ENCODE measurements around the gene ASTE1. TPM values are rescaled to one million over a fixed set of nuclear protein-coding genes. Genes with fewer than 3 reads are reported as not detected.
"Not testable (repeated sequence)": the region's sequence is repeated elsewhere in the genome, so short reads cannot be mapped to it uniquely, and the experiment has no call there.

The ASTE1 gene
- total RNA-seq, 3 donors from 2014 or later, result 6.2 to 10.5 (median 8.0) TPM

DNA sequence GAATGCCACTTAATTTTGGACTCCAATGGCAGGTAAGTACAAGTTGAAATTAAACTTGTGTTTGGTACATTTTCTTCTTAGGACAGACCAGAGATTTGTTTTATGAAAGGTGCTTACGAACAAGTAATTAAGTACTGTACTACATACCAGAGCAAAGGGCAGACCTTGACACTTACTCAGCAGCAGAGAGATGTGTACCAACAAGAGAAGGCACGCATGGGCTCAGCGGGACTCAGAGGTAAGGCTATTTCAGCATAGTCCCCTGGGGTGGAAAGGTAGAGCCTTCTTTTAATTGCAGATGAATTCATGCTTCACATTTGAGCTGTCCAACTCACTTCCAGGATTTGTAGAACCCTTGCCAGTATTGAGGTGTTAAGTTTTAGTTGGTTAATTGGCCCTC is 51.4 kb downstream of the ASTE1 start:
- intact Hi-C loops (cut with DNase I; ENCODE audit: low total_unique reads), result loop anchor here (2.0 kb wide), 1 partner anchor 28 kb away; no protein-coding TSS in a partner anchor
- no peaks in the 10 kb centered on the region for H3K36me3 ChIP-seq
- DNase-seq (ENCODE audit: low spot score in 2 of 2), result no peak
- H3K4me3 ChIP-seq, result no peak overlapping the region
- no peaks in the 10 kb centered on the region for H3K9me3 ChIP-seq
- no peak overlapping the region for H3K27ac ChIP-seq
- no peaks in the 10 kb centered on the region for H3K4me1 ChIP-seq
- TF ChIP-seq POLR2AphosphoS5 (IDR thresholded peaks at IDR 0.05) (no peak), POLR2A (IDR thresholded peaks at IDR 0.05) (no peak)
- TF ChIP-seq, protein P1, sequence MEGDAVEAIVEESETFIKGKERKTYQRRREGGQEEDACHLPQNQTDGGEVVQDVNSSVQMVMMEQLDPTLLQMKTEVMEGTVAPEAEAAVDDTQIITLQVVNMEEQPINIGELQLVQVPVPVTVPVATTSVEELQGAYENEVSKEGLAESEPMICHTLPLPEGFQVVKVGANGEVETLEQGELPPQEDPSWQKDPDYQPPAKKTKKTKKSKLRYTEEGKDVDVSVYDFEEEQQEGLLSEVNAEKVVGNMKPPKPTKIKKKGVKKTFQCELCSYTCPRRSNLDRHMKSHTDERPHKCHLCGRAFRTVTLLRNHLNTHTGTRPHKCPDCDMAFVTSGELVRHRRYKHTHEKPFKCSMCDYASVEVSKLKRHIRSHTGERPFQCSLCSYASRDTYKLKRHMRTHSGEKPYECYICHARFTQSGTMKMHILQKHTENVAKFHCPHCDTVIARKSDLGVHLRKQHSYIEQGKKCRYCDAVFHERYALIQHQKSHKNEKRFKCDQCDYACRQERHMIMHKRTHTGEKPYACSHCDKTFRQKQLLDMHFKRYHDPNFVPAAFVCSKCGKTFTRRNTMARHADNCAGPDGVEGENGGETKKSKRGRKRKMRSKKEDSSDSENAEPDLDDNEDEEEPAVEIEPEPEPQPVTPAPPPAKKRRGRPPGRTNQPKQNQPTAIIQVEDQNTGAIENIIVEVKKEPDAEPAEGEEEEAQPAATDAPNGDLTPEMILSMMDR (IDR thresholded peaks at IDR 0.05), result no peak
- no peaks in the 10 kb centered on the region for H3K27me3 ChIP-seq

DNA sequence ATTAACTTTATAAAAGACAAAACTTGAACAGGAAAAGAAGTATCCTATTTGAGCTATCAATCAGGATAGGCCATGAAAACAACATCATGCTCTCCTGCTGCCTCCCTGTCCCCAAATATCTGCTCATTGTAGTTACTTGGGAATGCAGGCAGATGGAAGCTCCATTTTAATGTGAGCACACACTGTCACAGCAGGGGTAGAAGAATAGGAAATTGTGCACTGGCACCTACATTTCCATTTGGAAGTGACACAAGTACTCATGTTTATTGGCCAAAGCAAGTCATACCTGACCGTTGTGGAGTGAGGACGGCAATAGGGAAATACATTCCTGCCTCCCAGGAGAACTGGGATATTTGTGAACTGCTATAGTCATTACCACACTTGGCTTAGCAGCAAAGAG is 52.4 kb downstream of the ASTE1 start:
- no peaks in the 10 kb centered on the region for H3K4me1 ChIP-seq
- intact Hi-C loops (cut with DNase I; ENCODE audit: low total_unique reads), result loop anchor here (2.0 kb wide), 1 partner anchor 27 kb away; no protein-coding TSS in a partner anchor
- H3K27ac ChIP-seq, result no peak overlapping the region
- H3K36me3 ChIP-seq, result no peaks in the 10 kb centered on the region
- no peaks in the 10 kb centered on the region for H3K9me3 ChIP-seq
- H3K4me3 ChIP-seq, result no peak overlapping the region
- H3K27me3 ChIP-seq, result no peaks in the 10 kb centered on the region
- TF ChIP-seq POLR2AphosphoS5 (IDR thresholded peaks at IDR 0.05), result no peak
- TF ChIP-seq, protein P1 (IDR thresholded peaks at IDR 0.05), result no peak
- no peak for TF ChIP-seq POLR2A (IDR thresholded peaks at IDR 0.05)
- no peak for DNase-seq (ENCODE audit: low spot score in 2 of 2)

DNA sequence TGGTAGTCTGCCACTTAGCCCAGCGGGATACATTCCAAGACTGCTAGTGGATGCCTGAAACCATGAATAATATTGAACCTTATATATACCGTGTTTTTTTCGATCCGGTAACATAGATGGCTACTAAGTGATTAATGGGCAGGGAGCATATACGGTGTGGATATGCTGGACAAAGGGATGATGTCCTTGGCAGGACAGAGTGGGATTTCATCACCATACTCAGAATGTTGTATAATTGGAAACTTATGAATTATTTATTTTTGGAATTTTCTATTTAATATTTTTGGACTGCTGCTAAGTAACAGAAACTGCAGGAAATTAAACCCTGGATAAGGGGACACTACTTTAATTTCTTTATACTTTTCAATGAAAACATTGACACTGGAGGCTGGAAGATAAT is 53.2 kb downstream of the ASTE1 start:
- intact Hi-C loops (cut with DNase I; ENCODE audit: low total_unique reads), result no loop called here
- no peaks in the 10 kb centered on the region for H3K36me3 ChIP-seq

DNA sequence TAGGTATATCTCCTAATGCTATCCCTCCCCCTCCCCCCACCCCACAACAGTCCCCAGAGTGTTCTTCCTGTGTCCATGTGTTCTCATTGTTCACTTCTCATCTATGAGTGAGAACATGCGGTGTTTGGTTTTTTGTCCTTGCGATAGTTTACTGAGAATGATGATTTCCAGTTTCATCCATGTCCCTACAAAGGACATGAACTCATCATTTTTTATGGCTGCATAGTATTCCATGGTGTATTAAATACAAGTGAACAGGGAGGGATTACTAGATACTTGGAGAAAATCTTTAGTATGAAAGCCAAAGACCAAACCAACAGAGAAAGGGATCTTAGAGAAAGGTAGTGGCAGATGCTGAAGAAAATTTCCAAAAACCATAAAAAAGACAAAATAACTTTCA is 54.0 kb downstream of the ASTE1 start:
- intact Hi-C loops (cut with DNase I; ENCODE audit: low total_unique reads); H3K27ac ChIP-seq; H3K4me1 ChIP-seq; H3K27me3 ChIP-seq; H3K9me3 ChIP-seq; DNase-seq (ENCODE audit: low spot score in 2 of 2); H3K4me3 ChIP-seq; H3K36me3 ChIP-seq: not testable (repeated sequence)

More for the DNA sequence above, 53.2 kb downstream of the ASTE1 start:
- no peaks in the 10 kb centered on the region for H3K4me1 ChIP-seq
- no peak for DNase-seq (ENCODE audit: low spot score in 2 of 2)
- no peak for TF ChIP-seq POLR2AphosphoS5 (IDR thresholded peaks at IDR 0.05)
- no peak for TF ChIP-seq POLR2A (IDR thresholded peaks at IDR 0.05)
- TF ChIP-seq, protein P1 (IDR thresholded peaks at IDR 0.05), result no peak
- no peaks in the 10 kb centered on the region for H3K27me3 ChIP-seq
- no peaks in the 10 kb centered on the region for H3K9me3 ChIP-seq
- no peak overlapping the region for H3K27ac ChIP-seq
- H3K4me3 ChIP-seq, result no peak overlapping the region

DNA sequence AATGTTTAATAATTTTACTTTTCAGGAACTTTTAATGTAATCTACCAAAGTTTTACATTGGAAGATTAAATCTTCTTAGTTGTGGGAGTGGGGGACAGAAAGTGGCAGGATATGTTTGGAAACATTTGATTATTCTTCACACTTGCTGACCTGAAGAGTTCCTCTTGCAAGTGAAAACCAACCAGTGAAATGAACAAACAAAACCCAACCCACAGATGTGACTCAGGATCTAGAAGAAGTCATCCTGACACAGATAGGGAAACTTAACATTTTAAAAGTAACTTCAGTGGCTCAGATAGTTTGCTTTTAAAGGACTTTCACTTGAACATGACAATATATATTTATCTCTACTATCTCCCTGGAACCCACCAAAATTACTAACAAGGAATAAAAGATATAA is 55.4 kb downstream of the ASTE1 start:
- TF ChIP-seq POLR2AphosphoS5 (IDR thresholded peaks at IDR 0.05), result no peak
- TF ChIP-seq, protein P1 (IDR thresholded peaks at IDR 0.05), result no peak
- TF ChIP-seq POLR2A (IDR thresholded peaks at IDR 0.05), result no peak
- H3K27me3 ChIP-seq, result no peaks in the 10 kb centered on the region
- no peaks in the 10 kb centered on the region for H3K36me3 ChIP-seq
- no peaks in the 10 kb centered on the region for H3K9me3 ChIP-seq
- intact Hi-C loops (cut with DNase I; ENCODE audit: low total_unique reads), result no loop called here
- no peaks in the 10 kb centered on the region for H3K4me1 ChIP-seq
- H3K4me3 ChIP-seq, result no peak overlapping the region
- no peak for DNase-seq (ENCODE audit: low spot score in 2 of 2)
- H3K27ac ChIP-seq, result no peak overlapping the region

DNA sequence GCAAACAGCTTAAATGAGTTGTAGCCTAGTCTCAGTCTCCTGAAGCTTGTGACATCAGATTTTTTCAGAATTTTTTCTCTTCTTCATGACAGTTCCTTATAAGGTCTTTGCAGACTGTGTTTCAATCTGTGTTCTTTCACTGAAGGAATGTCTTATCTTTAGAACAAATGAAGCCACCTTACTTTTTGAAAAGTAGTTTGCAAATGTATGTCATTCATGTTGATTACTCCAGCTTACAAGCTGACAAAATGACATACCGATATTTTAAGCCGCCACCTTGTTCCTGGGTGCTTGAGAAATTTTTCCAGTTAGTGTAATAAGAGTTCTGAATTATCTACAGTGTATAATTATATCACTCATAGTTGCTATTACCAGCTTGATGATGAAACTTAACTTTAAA is 57.0 kb downstream of the ASTE1 start:
- intact Hi-C loops (cut with DNase I; ENCODE audit: low total_unique reads), result no loop called here
- H3K36me3 ChIP-seq, result no peaks in the 10 kb centered on the region
- no peak for DNase-seq (ENCODE audit: low spot score in 2 of 2)

More for the DNA sequence above, 57.0 kb downstream of the ASTE1 start:
- H3K4me3 ChIP-seq, result no peak overlapping the region
- no peak overlapping the region for H3K27ac ChIP-seq
- no peaks in the 10 kb centered on the region for H3K9me3 ChIP-seq
- TF ChIP-seq POLR2A (IDR thresholded peaks at IDR 0.05) (no peak), POLR2AphosphoS5 (IDR thresholded peaks at IDR 0.05) (no peak)
- TF ChIP-seq, protein P1 (IDR thresholded peaks at IDR 0.05), result no peak
- no peaks in the 10 kb centered on the region for H3K4me1 ChIP-seq
- no peaks in the 10 kb centered on the region for H3K27me3 ChIP-seq
